H1 (cell line): ENCODE data around the gene ELMO3.

Experiments
- EP300 ChIP-seq, 2 experiments: IDR thresholded peaks; 1 replicate in 1 of 2; 2 replicates in 1 of 2; pipeline ENCODE4 v1.6.1; 2011 to 2012; ENCODE audit warnings: low read depth in 2 of 2, low read length in 2 of 2, mild to moderate bottlenecking in 2 of 2, borderline replicate concordance in 1 of 2, inconsistent platforms in 1 of 2, moderate library complexity in 1 of 2
- MAX ChIP-seq: IDR thresholded peaks from 2 replicates; pipeline ENCODE4 v1.6.1; 2012; ENCODE audit warnings: inconsistent platforms
- NRF1 ChIP-seq: IDR thresholded peaks from 2 replicates; pipeline ENCODE4 v1.6.1; 2011; ENCODE audit warnings: mild to moderate bottlenecking, low read depth, low read length, improper control_type of control experiment
- POLR2A ChIP-seq, 2 experiments: IDR thresholded peaks; 1 replicate in 1 of 2; 2 replicates in 1 of 2; pipeline ENCODE4 v1.6.1; 2011; ENCODE audit warnings: low read depth in 2 of 2, low read length in 2 of 2, mild to moderate bottlenecking in 2 of 2; ENCODE audit errors: control extremely low read depth in 1 of 2
- SAP30 ChIP-seq: fragments of 300-600 bp; sonication (generic); IDR thresholded peaks from 2 replicates; pipeline ENCODE4 v1.7.1; 2012; ENCODE audit warnings: low read length, moderate library complexity, mild to moderate bottlenecking, inconsistent platforms; ENCODE audit not compliant: insufficient read depth, insufficient replicate concordance
- TF ChIP-seq, protein P1 (sequence below), 3 experiments: IDR thresholded peaks; 1 replicate in 2 of 3; 2 replicates in 1 of 3; pipeline versions ENCODE4 v1.5.1 to v1.6.1; 2011; ENCODE audit warnings: low read length in 3 of 3, mild to moderate bottlenecking in 3 of 3, inconsistent platforms in 2 of 3, low read depth in 1 of 3, moderate library complexity in 1 of 3; ENCODE audit not compliant: insufficient read depth in 1 of 3; ENCODE audit errors: control extremely low read depth in 1 of 3
- TF ChIP-seq, protein P2 (sequence below): fragments of 300-600 bp; sonication (generic); IDR thresholded peaks from 2 replicates; pipeline ENCODE4 v1.7.1; 2012; ENCODE audit warnings: low read length, moderate library complexity, mild to moderate bottlenecking, inconsistent platforms; ENCODE audit not compliant: insufficient replicate concordance

DNA sequence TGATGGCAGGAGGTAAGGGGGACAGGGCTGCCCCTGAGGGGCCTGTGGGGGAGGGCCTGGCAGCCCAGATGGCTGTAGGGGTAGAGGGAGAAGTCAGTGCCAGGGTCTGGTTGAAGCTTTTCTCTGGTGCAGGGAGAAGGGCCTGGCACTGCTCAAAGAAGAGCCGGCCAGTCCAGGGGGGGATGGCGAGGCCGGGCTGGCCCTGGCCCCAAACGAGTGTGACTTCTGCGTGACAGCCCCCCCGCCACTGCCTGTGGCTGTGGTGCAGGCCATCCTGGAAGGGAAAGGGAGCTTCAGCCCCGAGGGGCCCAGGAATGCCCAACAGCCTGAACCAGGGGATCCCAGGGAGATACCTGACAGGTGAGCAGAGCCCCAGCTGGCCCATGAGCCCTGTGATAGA is 31.3 kb upstream of the ELMO3 start:
- TF ChIP-seq NRF1 = no peak
- TF ChIP-seq, protein P1, sequence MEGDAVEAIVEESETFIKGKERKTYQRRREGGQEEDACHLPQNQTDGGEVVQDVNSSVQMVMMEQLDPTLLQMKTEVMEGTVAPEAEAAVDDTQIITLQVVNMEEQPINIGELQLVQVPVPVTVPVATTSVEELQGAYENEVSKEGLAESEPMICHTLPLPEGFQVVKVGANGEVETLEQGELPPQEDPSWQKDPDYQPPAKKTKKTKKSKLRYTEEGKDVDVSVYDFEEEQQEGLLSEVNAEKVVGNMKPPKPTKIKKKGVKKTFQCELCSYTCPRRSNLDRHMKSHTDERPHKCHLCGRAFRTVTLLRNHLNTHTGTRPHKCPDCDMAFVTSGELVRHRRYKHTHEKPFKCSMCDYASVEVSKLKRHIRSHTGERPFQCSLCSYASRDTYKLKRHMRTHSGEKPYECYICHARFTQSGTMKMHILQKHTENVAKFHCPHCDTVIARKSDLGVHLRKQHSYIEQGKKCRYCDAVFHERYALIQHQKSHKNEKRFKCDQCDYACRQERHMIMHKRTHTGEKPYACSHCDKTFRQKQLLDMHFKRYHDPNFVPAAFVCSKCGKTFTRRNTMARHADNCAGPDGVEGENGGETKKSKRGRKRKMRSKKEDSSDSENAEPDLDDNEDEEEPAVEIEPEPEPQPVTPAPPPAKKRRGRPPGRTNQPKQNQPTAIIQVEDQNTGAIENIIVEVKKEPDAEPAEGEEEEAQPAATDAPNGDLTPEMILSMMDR (IDR thresholded peaks at IDR 0.05; ENCODE audit: control extremely low read depth in 1 of 3, insufficient read depth in 1 of 3, low read depth in 1 of 3, low read length in 3 of 3) = no peak
- TF ChIP-seq, protein P2, sequence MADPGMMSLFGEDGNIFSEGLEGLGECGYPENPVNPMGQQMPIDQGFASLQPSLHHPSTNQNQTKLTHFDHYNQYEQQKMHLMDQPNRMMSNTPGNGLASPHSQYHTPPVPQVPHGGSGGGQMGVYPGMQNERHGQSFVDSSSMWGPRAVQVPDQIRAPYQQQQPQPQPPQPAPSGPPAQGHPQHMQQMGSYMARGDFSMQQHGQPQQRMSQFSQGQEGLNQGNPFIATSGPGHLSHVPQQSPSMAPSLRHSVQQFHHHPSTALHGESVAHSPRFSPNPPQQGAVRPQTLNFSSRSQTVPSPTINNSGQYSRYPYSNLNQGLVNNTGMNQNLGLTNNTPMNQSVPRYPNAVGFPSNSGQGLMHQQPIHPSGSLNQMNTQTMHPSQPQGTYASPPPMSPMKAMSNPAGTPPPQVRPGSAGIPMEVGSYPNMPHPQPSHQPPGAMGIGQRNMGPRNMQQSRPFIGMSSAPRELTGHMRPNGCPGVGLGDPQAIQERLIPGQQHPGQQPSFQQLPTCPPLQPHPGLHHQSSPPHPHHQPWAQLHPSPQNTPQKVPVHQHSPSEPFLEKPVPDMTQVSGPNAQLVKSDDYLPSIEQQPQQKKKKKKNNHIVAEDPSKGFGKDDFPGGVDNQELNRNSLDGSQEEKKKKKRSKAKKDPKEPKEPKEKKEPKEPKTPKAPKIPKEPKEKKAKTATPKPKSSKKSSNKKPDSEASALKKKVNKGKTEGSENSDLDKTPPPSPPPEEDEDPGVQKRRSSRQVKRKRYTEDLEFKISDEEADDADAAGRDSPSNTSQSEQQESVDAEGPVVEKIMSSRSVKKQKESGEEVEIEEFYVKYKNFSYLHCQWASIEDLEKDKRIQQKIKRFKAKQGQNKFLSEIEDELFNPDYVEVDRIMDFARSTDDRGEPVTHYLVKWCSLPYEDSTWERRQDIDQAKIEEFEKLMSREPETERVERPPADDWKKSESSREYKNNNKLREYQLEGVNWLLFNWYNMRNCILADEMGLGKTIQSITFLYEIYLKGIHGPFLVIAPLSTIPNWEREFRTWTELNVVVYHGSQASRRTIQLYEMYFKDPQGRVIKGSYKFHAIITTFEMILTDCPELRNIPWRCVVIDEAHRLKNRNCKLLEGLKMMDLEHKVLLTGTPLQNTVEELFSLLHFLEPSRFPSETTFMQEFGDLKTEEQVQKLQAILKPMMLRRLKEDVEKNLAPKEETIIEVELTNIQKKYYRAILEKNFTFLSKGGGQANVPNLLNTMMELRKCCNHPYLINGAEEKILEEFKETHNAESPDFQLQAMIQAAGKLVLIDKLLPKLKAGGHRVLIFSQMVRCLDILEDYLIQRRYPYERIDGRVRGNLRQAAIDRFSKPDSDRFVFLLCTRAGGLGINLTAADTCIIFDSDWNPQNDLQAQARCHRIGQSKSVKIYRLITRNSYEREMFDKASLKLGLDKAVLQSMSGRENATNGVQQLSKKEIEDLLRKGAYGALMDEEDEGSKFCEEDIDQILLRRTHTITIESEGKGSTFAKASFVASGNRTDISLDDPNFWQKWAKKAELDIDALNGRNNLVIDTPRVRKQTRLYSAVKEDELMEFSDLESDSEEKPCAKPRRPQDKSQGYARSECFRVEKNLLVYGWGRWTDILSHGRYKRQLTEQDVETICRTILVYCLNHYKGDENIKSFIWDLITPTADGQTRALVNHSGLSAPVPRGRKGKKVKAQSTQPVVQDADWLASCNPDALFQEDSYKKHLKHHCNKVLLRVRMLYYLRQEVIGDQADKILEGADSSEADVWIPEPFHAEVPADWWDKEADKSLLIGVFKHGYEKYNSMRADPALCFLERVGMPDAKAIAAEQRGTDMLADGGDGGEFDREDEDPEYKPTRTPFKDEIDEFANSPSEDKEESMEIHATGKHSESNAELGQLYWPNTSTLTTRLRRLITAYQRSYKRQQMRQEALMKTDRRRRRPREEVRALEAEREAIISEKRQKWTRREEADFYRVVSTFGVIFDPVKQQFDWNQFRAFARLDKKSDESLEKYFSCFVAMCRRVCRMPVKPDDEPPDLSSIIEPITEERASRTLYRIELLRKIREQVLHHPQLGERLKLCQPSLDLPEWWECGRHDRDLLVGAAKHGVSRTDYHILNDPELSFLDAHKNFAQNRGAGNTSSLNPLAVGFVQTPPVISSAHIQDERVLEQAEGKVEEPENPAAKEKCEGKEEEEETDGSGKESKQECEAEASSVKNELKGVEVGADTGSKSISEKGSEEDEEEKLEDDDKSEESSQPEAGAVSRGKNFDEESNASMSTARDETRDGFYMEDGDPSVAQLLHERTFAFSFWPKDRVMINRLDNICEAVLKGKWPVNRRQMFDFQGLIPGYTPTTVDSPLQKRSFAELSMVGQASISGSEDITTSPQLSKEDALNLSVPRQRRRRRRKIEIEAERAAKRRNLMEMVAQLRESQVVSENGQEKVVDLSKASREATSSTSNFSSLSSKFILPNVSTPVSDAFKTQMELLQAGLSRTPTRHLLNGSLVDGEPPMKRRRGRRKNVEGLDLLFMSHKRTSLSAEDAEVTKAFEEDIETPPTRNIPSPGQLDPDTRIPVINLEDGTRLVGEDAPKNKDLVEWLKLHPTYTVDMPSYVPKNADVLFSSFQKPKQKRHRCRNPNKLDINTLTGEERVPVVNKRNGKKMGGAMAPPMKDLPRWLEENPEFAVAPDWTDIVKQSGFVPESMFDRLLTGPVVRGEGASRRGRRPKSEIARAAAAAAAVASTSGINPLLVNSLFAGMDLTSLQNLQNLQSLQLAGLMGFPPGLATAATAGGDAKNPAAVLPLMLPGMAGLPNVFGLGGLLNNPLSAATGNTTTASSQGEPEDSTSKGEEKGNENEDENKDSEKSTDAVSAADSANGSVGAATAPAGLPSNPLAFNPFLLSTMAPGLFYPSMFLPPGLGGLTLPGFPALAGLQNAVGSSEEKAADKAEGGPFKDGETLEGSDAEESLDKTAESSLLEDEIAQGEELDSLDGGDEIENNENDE = no peak
- TF ChIP-seq SAP30 = no peak
- TF ChIP-seq EP300 (IDR thresholded peaks at IDR 0.05; ENCODE audit: borderline replicate concordance in 1 of 2, low read depth in 2 of 2, low read length in 2 of 2) = no peak
- no peak for TF ChIP-seq MAX
- no peak for TF ChIP-seq POLR2A (IDR thresholded peaks at IDR 0.05; ENCODE audit: control extremely low read depth in 1 of 2, low read depth in 2 of 2, low read length in 2 of 2)
